GM18909 (cell line): ENCODE results near the gene TANGO2.

Experiments used
- ATAC-seq: cut with Tn5 transposase; IDR thresholded peaks from one replicate; pipeline ENCODE4 v1.9.1; 2021; ENCODE audit warnings: mild to moderate bottlenecking; ENCODE audit not compliant: unreplicated experiment, poor library complexity

TANGO2 gene

DNA sequence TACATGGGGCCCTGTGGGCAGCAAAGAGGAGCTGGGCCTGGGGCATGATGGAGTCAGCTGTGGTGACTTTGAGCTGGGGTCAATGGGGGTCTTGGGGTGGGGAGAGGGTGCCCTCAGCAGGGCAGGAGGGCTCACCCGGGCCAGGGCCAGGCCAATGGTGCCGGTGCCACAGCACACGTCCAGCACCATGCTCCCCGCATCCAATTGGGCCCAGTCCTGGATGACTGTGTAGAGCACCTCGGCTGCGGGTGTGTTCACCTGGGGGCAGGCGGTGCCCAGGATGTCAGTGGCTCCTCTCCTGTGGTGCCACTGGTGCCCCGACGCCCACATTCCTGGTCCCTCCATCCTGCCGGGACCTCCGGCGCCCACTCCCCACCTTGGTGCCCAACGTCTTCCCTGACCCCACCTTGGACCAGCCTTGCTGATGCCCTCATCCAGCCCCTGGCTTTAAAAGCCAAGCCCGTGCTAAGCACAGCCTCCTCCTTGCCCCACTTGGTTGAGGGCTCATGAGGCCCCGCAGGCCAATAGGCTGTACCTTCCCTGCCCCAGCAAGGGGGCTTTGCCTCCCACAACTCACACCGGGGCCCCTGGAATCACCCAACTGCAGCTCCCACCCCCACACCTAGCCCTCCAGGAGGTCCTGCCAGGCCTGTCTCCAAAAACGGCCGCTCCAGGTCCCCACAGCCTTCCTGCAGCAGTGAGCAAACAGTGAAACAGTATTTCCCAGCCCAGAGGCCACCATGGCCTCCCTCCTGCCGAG is 92.8 kb downstream of the TANGO2 start:
- ATAC-seq, result no peak

DNA sequence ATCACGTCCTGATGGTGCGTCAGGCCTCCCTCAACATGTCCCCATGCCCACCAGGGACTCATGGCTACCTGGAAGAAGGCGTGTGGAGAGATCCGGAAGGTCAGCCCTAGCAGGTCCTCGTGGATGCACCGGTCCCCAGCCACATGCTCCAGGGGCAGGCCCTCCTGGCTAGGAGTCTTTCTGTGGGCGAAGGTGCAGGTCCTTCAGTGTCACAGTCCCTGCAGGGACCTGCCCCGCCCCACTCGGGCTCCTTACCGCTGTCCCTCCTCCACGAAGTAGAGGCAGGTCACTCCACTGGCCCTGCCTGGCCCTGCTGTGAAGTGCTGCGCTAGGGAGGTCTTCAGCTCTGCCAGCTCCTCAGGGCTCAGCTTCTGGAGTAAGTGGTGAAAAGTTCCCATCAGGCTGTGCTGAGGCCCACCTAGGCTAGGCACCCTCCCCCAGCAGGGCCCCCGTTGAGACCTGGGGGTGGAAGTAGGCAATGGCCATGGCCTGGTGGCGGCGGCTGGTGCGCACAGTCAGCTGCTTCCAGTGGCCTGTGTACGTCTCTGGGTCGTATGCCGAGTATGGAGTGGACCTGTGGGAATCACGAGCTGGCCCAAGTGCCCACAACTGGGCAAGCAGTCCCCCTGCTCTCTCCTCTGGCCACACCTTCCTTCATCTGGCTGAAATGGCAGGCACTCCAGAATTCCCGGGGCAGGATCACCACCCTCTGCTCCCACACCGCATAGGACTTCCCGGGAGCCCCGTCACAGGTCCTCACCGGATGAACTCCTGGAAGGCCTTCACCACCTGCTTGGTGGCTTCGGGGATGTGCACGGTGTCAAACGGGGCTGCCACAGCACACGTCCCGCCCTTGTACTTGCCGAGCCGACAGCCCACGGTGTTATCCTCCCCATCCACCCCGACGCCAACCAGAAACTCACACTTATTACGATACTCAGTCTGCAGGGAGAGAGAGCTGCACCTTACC is 93.9 kb downstream of the TANGO2 start:
- no peak for ATAC-seq

GRCh38 chr22:20115691-20116375 is 94.9 kb downstream of the TANGO2 start, which contains the start of gene RANBP1:
Gene RANBP1, plus strand, starts transcription at chr22:20116104. Its CDS starts 81 bp downstream, at chr22:20116185.
- no peak for ATAC-seq

DNA sequence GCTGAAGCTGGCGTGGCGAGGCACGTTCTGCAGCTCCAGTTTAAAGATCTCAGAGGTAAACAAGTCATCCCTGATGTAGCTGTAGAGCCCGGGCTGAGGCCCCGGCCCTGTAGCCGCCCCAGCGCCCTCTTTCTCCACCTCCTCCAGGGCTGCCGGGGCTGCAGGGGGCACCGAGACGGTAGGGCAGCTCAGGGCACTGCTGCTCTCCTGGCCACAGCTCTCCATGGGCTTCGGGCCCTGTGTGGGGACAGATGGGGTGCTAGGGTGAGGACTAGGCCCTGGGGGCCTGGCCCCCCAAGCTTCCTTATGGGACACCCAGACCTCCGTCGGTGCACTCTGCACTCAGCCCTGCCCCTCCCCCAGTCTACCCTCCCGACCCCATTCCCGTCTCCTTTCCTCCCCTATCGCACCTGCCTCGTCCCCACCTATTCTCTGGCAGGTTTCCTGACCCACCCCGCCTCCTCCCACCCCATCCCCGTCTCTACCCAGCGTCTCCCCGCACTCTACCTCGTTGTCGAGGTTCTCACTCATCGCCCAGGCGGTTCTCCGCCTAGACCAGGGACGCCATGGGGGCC is 95.6 kb downstream of the TANGO2 start:
- ATAC-seq, result no peak
